Measurements from ENCODE around the gene BLOC1S5.

- no peak for TF ChIP-seq MYC (IDR thresholded peaks at IDR 0.05; ENCODE audit: low read depth, low read length)
- no peak for TF ChIP-seq CTCF (IDR thresholded peaks at IDR 0.05; ENCODE audit: extremely low read depth in 1 of 2, insufficient read depth in 1 of 2, low read depth in 1 of 2, low read length in 2 of 2)
- TF ChIP-seq MAX (IDR thresholded peaks at IDR 0.05; ENCODE audit: insufficient read depth, insufficient read length), result no peak
- TF ChIP-seq POLR2A (IDR thresholded peaks at IDR 0.05; ENCODE audit: low read depth, low read length), result no peak
- TF ChIP-seq EZH2 (IDR thresholded peaks at IDR 0.05; ENCODE audit: borderline replicate concordance, low read depth, low read length, severe bottlenecking), result no peak
These were observed 9.6 kb upstream of the BLOC1S5 start for GRCh38 chr6:8073758-8074157.

Measured in endothelial cell of umbilical vein (primary cell).